ENCODE results near the gene HRH3. TPM values are rescaled to one million over a fixed set of nuclear protein-coding genes. Genes with fewer than 3 reads are reported as not detected.

Gene HRH3
- polyA plus RNA-seq, 3 donors, result not detected

- peaks cover 38% of the 10 kb centered on the region for H3K79me2 ChIP-seq (ENCODE audit: insufficient read depth, low read length)
- H3K9me3 Mint-ChIP-seq, result no peaks in the 10 kb centered on the region
- no peak overlapping the region for H3K4me3 ChIP-seq (replicated peaks in 1 of 3; ENCODE audit: low read depth in 2 of 3, low read length in 3 of 3)
- intact Hi-C loops (cut with micrococcal nuclease), result no loop called here
- H3K4me1 ChIP-seq (ENCODE audit: control insufficient read depth in 1 of 2, insufficient read depth in 2 of 2, low read length in 2 of 2), result no peaks in the 10 kb centered on the region
- H3K36me3 ChIP-seq (replicated peaks in 1 of 2; ENCODE audit: control insufficient read depth in 1 of 2, insufficient read depth in 2 of 2, low read length in 2 of 2), result peaks cover 37 to 76% of the 10 kb centered on the region in 2 donors
- no peaks in the 10 kb centered on the region for H3K27me3 ChIP-seq (ENCODE audit: control insufficient read depth in 2 of 2, insufficient read depth in 2 of 2, low read length in 2 of 2)
- H3K27ac Mint-ChIP-seq, result no peak overlapping the region
- no peak overlapping the region for H3K27ac ChIP-seq (ENCODE audit: low read depth in 1 of 2, low read length in 2 of 2)
- peaks cover 8% of the 10 kb centered on the region for H3K4me1 Mint-ChIP-seq
- H4K20me1 ChIP-seq (ENCODE audit: insufficient read depth, low read length), result peaks cover 43% of the 10 kb centered on the region
- no peak overlapping the region for H3K4me2 ChIP-seq (replicated peaks; ENCODE audit: extremely low read depth, low read length, poor library complexity, severe bottlenecking)
- H2AFZ ChIP-seq (ENCODE audit: insufficient read depth, low read depth, low read length, poor library complexity, severe bottlenecking), result no peak overlapping the region
- WGBS (ENCODE audit: insufficient coverage), result 96% methylated on average over 12 of the region's 14 CpGs
- DNase-seq, result no peak
- no peak overlapping the region for H3K4me3 Mint-ChIP-seq
- H3K27me3 Mint-ChIP-seq (ENCODE audit: low read depth in 3 of 3), result peaks cover 0 to 3% (median 1%) of the 10 kb centered on the region in 3 donors
- no peak for TF ChIP-seq CTCF (IDR thresholded peaks at IDR 0.05)
- H3K9ac ChIP-seq (ENCODE audit: insufficient read depth, low read length, poor library complexity, severe bottlenecking), result no peak overlapping the region
- H3K36me3 Mint-ChIP-seq, result peaks cover 32 to 61% of the 10 kb centered on the region in 2 donors
- no peaks in the 10 kb centered on the region for H3K9me3 ChIP-seq (replicated peaks in 1 of 2; ENCODE audit: control insufficient read depth in 1 of 2, insufficient read depth in 1 of 2, low read length in 2 of 2)
Measured at GRCh38 chr20:62191781-62192559, 28.1 kb downstream of the HRH3 start.

DNA sequence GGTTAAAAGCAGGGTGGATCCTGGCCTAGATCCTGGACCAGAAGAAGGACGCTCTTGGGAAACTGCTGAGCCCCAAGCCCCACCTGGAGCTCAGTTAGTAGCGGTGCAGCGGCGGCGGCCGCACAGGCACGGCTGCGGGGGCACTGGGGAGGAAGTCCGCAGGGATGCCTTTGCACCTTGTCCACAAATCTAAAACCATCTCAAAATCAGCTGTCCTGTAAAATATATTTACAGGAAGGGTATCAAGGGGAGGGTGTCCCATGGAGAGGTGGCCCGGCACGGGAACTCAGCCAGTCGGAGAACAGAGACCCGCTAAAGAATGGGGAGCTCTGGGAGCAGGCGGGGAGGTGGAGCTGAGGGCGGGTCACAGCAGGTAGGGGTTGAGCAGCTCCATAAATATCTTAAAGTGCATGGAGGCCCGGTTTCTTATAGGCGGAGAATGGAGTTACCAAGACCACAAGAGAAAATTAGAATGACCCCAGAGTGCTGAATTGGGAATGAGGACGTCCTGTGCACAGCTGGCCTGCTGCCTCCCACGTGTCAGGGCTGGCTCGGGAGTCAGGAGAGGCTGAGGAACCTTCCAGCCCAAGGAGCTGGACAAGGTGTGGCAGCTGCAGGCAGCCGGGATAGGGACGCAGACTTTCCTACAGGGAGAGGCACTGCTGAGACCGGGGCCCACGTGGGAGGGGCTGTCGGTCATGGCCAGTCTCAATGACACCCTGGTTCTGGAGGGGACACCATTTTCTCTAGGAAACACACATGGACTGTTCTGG lies 29.3 kb downstream of the HRH3 start:
- Histone ChIP-seq H3K4me3 (replicated peaks in 1 of 3; ENCODE audit: low read depth in 2 of 3, low read length in 3 of 3) (no peak overlapping the region), H2AFZ (ENCODE audit: insufficient read depth, low read depth, low read length, poor library complexity, severe bottlenecking) (no peak overlapping the region), H3K4me2 (replicated peaks; ENCODE audit: extremely low read depth, low read length, poor library complexity, severe bottlenecking) (no peak overlapping the region), H3K4me1 (ENCODE audit: control insufficient read depth in 1 of 2, insufficient read depth in 2 of 2, low read length in 2 of 2) (peaks cover 3 to 5% of the 10 kb centered on the region in 2 donors), H3K27me3 (ENCODE audit: control insufficient read depth in 2 of 2, insufficient read depth in 2 of 2, low read length in 2 of 2) (no peaks in the 10 kb centered on the region), H4K20me1 (ENCODE audit: insufficient read depth, low read length) (peaks cover 43% of the 10 kb centered on the region), H3K9ac (ENCODE audit: insufficient read depth, low read length, poor library complexity, severe bottlenecking) (no peak overlapping the region), H3K9me3 (replicated peaks in 1 of 2; ENCODE audit: control insufficient read depth in 1 of 2, insufficient read depth in 1 of 2, low read length in 2 of 2) (no peaks in the 10 kb centered on the region), H3K27ac (ENCODE audit: low read depth in 1 of 2, low read length in 2 of 2) (no peak overlapping the region), H3K79me2 (ENCODE audit: insufficient read depth, low read length) (peaks cover 49% of the 10 kb centered on the region), H3K36me3 (replicated peaks in 1 of 2; ENCODE audit: control insufficient read depth in 1 of 2, insufficient read depth in 2 of 2, low read length in 2 of 2) (peaks cover 35 to 68% of the 10 kb centered on the region in 2 donors)
- peaks cover 0 to 1% (median 1%) of the 10 kb centered on the region in 3 donors for H3K27me3 Mint-ChIP-seq (ENCODE audit: low read depth in 3 of 3)
- intact Hi-C loops (cut with micrococcal nuclease), result no loop called here
- H3K9me3 Mint-ChIP-seq, result no peaks in the 10 kb centered on the region
- no peak overlapping the region for H3K27ac Mint-ChIP-seq
- TF ChIP-seq CTCF (IDR thresholded peaks at IDR 0.05), result no peak
- peaks cover 13% of the 10 kb centered on the region for H3K4me1 Mint-ChIP-seq
- peaks cover 31 to 52% of the 10 kb centered on the region in 2 donors for H3K36me3 Mint-ChIP-seq
- no peak for DNase-seq
- no peak overlapping the region for H3K4me3 Mint-ChIP-seq
- 97% methylated on average over 14 of the region's 25 CpGs for WGBS (ENCODE audit: insufficient coverage)

Measured in CD14-positive monocyte (primary cell).